Stimulated activated CD4-positive, alpha-beta T cell treated with anti-CD3 and anti-CD28 coated beads, Interleukin-4, amount 100 ng/mL, for 48 hours (primary cell): Measurements from ENCODE around the gene CELA1.
"Not testable (repeated sequence)": the region's sequence is repeated elsewhere in the genome, so short reads cannot be mapped to it uniquely, and the experiment has no call there.

Experiments used
- DNase-seq, 2 donors: peaks; one replicate each; pipeline ENCODE4 v3.0.0-alpha.2; 2020; ENCODE audit warnings: low read depth in 2 of 2

Gene CELA1

GRCh38 chr12:51318057-51318806, 28.2 kb downstream of the CELA1 start:
- not testable (repeated sequence) for DNase-seq

- DNase-seq = no peak
Measured at GRCh38 chr12:51311389-51311788, 35.1 kb downstream of the CELA1 start.

DNA sequence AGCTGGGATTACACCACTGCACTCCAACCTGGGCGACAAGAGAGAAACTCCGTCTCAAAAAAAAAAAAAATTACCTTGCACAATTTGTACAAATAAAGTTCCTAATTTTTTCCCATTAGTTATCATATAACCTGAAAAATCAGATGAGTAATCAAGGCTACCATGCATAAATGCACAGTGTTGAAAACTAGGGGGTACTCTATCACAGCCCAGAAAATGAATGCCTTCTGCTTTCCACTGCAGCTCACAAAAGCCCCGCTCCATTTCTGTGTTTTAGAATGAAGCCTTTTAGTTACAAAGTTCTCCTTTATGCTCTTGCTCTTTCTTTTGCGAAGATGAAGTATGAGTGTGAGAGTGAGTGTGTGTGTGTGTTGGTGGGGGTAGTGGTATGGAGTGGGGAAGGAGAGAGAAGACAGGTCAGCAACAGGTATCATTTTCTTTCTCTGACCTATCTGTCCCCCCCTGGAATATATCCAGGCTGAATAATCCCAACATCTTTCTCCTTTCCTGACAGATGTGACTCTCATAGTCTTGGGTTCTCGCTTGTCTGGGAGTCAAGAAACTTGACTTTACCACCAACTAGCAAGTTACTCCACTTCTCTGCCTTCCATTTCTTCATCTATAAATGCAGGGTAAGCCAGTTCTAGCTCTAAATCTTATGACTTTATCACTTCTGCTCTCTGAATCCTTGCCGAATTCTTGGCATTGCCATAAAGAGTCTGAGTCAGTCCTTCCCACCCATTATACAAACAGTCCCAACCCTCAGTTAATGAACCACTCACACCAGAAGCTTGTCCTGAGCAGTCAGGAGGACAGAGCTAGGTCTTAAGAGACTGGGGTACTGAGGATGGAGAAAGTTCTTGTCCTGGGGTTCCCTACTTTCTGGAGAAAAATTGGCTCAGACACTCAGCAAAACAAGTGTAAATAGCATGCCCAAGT, 38.6 kb downstream of the CELA1 start:
- no peak for DNase-seq

- DNase-seq = no peak
Measured at GRCh38 chr12:51306507-51306906, 40.0 kb downstream of the CELA1 start.

GRCh38 chr12:51300768-51301167, 45.7 kb downstream of the CELA1 start:
- not testable (repeated sequence) for DNase-seq

DNA sequence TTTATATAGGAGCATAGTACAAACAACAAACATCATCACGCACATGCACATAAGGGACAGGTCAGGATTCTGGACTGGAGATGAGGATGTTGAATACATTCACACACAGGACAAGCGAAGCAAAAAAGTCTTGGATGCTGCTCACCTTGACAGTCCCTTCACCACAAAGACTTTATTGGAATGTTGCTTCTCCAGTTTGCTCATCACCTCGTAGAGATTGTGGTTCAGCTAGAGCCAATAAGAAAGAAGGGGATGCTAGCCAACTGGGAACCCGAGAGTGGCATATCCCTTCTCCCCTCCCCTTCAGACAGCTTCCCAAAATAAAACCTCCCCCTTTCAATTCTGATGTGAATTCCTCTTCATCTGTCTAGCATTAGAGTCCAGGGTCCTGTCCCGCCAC, 50.8 kb downstream of the CELA1 start:
- no peak for DNase-seq

GRCh38 chr12:51294097-51294496, 52.4 kb downstream of the CELA1 start:
- not testable (repeated sequence) for DNase-seq

GRCh38 chr12:51293696-51294095, 52.8 kb downstream of the CELA1 start:
- no peak for DNase-seq

DNA sequence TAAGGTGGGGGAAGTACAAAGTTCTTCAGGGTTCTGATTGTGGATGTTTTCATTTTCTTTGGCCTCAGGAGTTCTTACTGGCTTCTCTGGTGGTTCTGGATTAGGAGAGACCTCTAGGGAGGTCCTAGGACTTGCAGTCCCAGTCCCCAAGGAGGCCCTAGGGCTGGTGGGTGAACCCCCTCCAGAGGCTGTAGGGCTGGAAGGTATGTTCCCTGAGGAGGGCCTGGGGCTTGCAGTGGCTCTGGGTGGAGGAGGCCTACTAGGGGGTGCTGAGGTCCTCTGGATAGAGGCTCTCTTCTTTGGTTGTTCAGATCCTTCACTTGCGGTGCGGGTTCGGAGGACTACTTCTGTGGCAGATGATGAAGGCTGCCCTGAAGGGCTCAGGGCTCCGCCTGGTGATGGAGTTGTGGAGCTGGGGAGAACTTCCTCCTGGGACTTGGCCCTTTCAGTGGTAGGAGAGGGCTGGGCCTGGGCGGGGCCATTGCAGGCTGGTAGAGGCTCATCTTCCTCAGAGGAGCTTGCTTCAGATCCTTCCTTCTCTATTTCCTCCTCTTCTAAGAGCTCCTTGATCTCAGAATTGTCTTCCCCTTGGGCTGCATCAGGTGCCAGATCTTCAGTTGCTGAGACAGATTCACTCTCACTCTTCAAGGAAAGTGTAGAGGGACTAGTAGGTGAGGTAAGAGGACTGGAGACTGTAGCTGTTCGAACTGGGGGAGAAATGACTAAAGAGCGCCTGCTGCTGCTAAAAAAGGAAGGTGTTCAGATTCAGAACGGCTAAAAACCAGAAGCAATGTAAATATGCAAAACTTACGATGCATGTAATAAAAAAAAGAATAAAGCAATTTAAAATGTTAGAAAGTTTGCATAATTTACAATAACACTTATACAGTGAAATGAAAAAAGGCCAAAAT, 54.6 kb downstream of the CELA1 start:
- not testable (repeated sequence) for DNase-seq

GRCh38 chr12:51285843-51286242, 60.6 kb downstream of the CELA1 start:
- DNase-seq = no peak

- DNase-seq = no peak
Measured at GRCh38 chr12:51281202-51281924, 65.1 kb downstream of the CELA1 start.
